ENCODE data around the gene TEX12. TPM values are rescaled to one million over a fixed set of nuclear protein-coding genes. Genes with fewer than 3 reads are reported as not detected.

TEX12 gene
- polyA plus RNA-seq, 3 donors = 0.43 TPM; not detected in 2

DNA sequence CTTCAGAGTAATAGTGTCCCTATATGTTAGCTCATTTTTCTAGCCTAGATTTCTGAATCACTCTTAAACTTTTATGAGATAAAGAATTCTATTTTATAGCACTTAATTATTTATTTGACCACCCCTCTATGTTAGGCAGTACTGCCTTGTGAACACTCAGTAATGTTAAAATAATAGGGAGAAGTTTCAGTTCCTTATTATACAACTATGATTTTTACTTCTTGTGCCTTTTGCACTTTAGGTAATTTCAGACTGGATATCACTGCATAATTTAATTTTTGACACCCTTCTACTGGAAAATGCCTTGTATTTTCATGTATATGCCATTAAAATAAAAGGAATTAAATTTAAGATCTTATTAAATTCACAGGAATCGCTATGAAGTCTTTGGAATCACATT is 11.3 kb downstream of the TEX12 start:
- Histone ChIP-seq H3K79me2 (ENCODE audit: insufficient read depth, low read length) (no peaks in the 10 kb centered on the region), H3K27ac (ENCODE audit: low read depth in 1 of 2, low read length in 2 of 2) (peak overlapping the region in 1 of 2 donors; percentile 66), H3K9ac (ENCODE audit: insufficient read depth, low read length, poor library complexity, severe bottlenecking) (no peak overlapping the region), H2AFZ (ENCODE audit: insufficient read depth, low read depth, low read length, poor library complexity, severe bottlenecking) (no peak overlapping the region), H3K4me3 (replicated peaks in 1 of 3; ENCODE audit: low read depth in 2 of 3, low read length in 3 of 3) (peak overlapping the region in 1 of 3 experiments; percentile 60), H3K36me3 (replicated peaks in 1 of 2; ENCODE audit: control insufficient read depth in 1 of 2, insufficient read depth in 2 of 2, low read length in 2 of 2) (no peaks in the 10 kb centered on the region), H3K9me3 (replicated peaks in 1 of 2; ENCODE audit: control insufficient read depth in 1 of 2, insufficient read depth in 1 of 2, low read length in 2 of 2) (no peaks in the 10 kb centered on the region), H3K4me2 (replicated peaks; ENCODE audit: extremely low read depth, low read length, poor library complexity, severe bottlenecking) (peak overlapping the region; percentile 64), H3K27me3 (ENCODE audit: control insufficient read depth in 2 of 2, insufficient read depth in 2 of 2, low read length in 2 of 2) (no peaks in the 10 kb centered on the region), H4K20me1 (ENCODE audit: insufficient read depth, low read length) (no peaks in the 10 kb centered on the region), H3K4me1 (ENCODE audit: control insufficient read depth in 1 of 2, insufficient read depth in 2 of 2, low read length in 2 of 2) (peaks cover 30 to 33% of the 10 kb centered on the region in 2 donors)
- Mint-ChIP-seq H3K4me1 (peaks cover 35% of the 10 kb centered on the region), H3K27me3 (ENCODE audit: low read depth in 3 of 3) (peaks cover 0 to 2% (median 2%) of the 10 kb centered on the region in 3 donors), H3K9me3 (peaks cover 0 to 1% (median 0%) of the 10 kb centered on the region in 7 donors), H3K4me3 (no peak overlapping the region), H3K36me3 (no peaks in the 10 kb centered on the region), H3K27ac (peak overlapping the region in 4 of 7 donors; percentile 78 to 90 (median 82))
- intact Hi-C loops (cut with micrococcal nuclease) = loop anchor here (2.0 to 10.0 kb wide), 3 partner anchors 14 to 66 kb away; partner anchors contain the start of genes IL18 (in 1 of the 2) and PTS (in 1 of the 2)
- TF ChIP-seq, protein P1, sequence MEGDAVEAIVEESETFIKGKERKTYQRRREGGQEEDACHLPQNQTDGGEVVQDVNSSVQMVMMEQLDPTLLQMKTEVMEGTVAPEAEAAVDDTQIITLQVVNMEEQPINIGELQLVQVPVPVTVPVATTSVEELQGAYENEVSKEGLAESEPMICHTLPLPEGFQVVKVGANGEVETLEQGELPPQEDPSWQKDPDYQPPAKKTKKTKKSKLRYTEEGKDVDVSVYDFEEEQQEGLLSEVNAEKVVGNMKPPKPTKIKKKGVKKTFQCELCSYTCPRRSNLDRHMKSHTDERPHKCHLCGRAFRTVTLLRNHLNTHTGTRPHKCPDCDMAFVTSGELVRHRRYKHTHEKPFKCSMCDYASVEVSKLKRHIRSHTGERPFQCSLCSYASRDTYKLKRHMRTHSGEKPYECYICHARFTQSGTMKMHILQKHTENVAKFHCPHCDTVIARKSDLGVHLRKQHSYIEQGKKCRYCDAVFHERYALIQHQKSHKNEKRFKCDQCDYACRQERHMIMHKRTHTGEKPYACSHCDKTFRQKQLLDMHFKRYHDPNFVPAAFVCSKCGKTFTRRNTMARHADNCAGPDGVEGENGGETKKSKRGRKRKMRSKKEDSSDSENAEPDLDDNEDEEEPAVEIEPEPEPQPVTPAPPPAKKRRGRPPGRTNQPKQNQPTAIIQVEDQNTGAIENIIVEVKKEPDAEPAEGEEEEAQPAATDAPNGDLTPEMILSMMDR (IDR thresholded peaks at IDR 0.05) = no peak
- DNase-seq = peak in 1 of 3 donors; percentile 33
- WGBS (ENCODE audit: insufficient coverage) = no CpG with 5 or more reads among the region's 1 CpG

DNA sequence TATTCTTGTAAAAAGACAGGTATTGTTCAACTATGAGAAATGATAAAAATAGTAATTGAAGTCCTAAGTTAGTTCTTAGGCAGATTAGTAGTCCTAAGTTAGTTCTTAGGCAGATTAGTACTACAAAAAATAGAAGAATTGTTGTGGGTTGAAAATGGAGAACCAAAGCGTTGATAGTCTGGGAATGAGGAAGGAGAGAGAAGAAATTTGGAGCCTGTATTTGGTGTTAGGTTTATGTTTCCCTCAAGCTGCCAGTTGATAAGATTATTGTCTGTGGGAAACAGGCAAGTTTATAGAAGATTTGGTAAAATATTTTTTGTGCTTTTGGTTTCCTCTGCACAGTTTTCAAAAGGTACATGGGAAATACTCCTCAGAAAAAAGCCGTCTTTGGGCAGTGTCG is 11.8 kb downstream of the TEX12 start:
- H3K9ac ChIP-seq (ENCODE audit: insufficient read depth, low read length, poor library complexity, severe bottlenecking) = no peak overlapping the region
- no peak overlapping the region for H2AFZ ChIP-seq (ENCODE audit: insufficient read depth, low read depth, low read length, poor library complexity, severe bottlenecking)
- Mint-ChIP-seq H3K4me1 (peaks cover 35% of the 10 kb centered on the region), H3K27ac (peak overlapping the region; percentile 8 to 90 (median 82)), H3K36me3 (no peaks in the 10 kb centered on the region), H3K9me3 (peaks cover 0 to 1% (median 0%) of the 10 kb centered on the region in 7 donors), H3K4me3 (peak overlapping the region in 1 of 2 donors; percentile 54), H3K27me3 (ENCODE audit: low read depth in 3 of 3) (peaks cover 0 to 2% (median 2%) of the 10 kb centered on the region in 3 donors)
- H4K20me1 ChIP-seq (ENCODE audit: insufficient read depth, low read length) = no peaks in the 10 kb centered on the region
- peak overlapping the region in 1 of 3 experiments; percentile 60 for H3K4me3 ChIP-seq (replicated peaks in 1 of 3; ENCODE audit: low read depth in 2 of 3, low read length in 3 of 3)
- peak overlapping the region; percentile 66 to 67 for H3K27ac ChIP-seq (ENCODE audit: low read depth in 1 of 2, low read length in 2 of 2)
- peak overlapping the region; percentile 64 for H3K4me2 ChIP-seq (replicated peaks; ENCODE audit: extremely low read depth, low read length, poor library complexity, severe bottlenecking)
- 3% methylated on average over 3 of the region's 3 CpGs for WGBS (ENCODE audit: insufficient coverage)
- peak in 1 of 3 donors; percentile 20 for DNase-seq
- TF ChIP-seq, protein P1 (IDR thresholded peaks at IDR 0.05) = no peak
- H3K9me3 ChIP-seq (replicated peaks in 1 of 2; ENCODE audit: control insufficient read depth in 1 of 2, insufficient read depth in 1 of 2, low read length in 2 of 2) = no peaks in the 10 kb centered on the region
- H3K79me2 ChIP-seq (ENCODE audit: insufficient read depth, low read length) = no peaks in the 10 kb centered on the region
- intact Hi-C loops (cut with micrococcal nuclease) = loop anchor here (2.0 to 10.0 kb wide), 3 partner anchors 14 to 67 kb away; partner anchors contain the start of genes IL18 (in 1 of the 2) and PTS (in 1 of the 2)
- no peaks in the 10 kb centered on the region for H3K27me3 ChIP-seq (ENCODE audit: control insufficient read depth in 2 of 2, insufficient read depth in 2 of 2, low read length in 2 of 2)
- no peaks in the 10 kb centered on the region for H3K36me3 ChIP-seq (replicated peaks in 1 of 2; ENCODE audit: control insufficient read depth in 1 of 2, insufficient read depth in 2 of 2, low read length in 2 of 2)
- H3K4me1 ChIP-seq (ENCODE audit: control insufficient read depth in 1 of 2, insufficient read depth in 2 of 2, low read length in 2 of 2) = peaks cover 30 to 33% of the 10 kb centered on the region in 2 donors

All from CD14-positive monocyte (primary cell).